H1 (cell line): ENCODE results near the gene ARF4. TPM values are rescaled to one million over a fixed set of nuclear protein-coding genes. Genes with fewer than 3 reads are reported as not detected.

ENCODE experiments used
- CTCF ChIA-PET: fragments of 300-600 bp; sonication (Branson Sonifier 250); formaldehyde crosslinking; loops from one replicate; lab custom pipeline; 2021; ENCODE audit not compliant: partially characterized antibody; lab: Charles Lee
- POLR2A ChIA-PET: fragments of 300-600 bp; sonication (Branson Sonifier 250); formaldehyde crosslinking; loops from one replicate; lab custom pipeline; 2021; ENCODE audit warnings: inconsistent platforms; ENCODE audit not compliant: partially characterized antibody; lab: Charles Lee
- DNase-seq, 2 experiments: peaks; one replicate each; pipeline versions ENCODE4 v3.0.0 to v3.0.0-alpha.2; 2010 to 2022; ENCODE audit warnings: low spot score in 2 of 2, low read depth in 1 of 2, mixed read lengths in 1 of 2
- FAIRE-seq: peaks from 2 replicates; lab custom pipeline; 2011; peaks lifted over from hg19 to GRCh38; lab: Jason Lieb, UNC
- H2AFZ ChIP-seq: 2 replicates; pipeline ENCODE4 v1.8.1; 2012; ENCODE audit warnings: low read length, inconsistent platforms
- H2AK5ac ChIP-seq: 2 replicates; pipeline ENCODE4 v1.6.1; 2013; ENCODE audit warnings: low read depth, low read length
- H2BK120ac ChIP-seq: replicated peaks from 2 replicates; pipeline ENCODE3; 2013; ENCODE audit warnings: low read depth, low read length, inconsistent platforms
- H2BK12ac ChIP-seq: 2 replicates; pipeline ENCODE4 v1.6.1; 2013; ENCODE audit warnings: low read depth, low read length
- H2BK15ac ChIP-seq: 2 replicates; pipeline ENCODE4 v1.6.1; 2013; ENCODE audit warnings: low read length
- H2BK20ac ChIP-seq: 2 replicates; pipeline ENCODE4 v1.6.1; 2013; ENCODE audit warnings: low read length
- H2BK5ac ChIP-seq: 2 replicates; pipeline ENCODE4 v1.6.1; 2013; ENCODE audit warnings: low read depth, low read length
- H3K14ac ChIP-seq: 2 replicates; pipeline ENCODE4 v1.6.1; 2013; ENCODE audit warnings: inconsistent platforms; ENCODE audit not compliant: insufficient read length
- H3K18ac ChIP-seq: 2 replicates; pipeline ENCODE4 v1.6.1; 2013; ENCODE audit warnings: low read length; ENCODE audit errors: extremely low read depth
- H3K23ac ChIP-seq: 2 replicates; pipeline ENCODE4 v1.6.1; 2013; ENCODE audit warnings: inconsistent platforms; ENCODE audit not compliant: insufficient read length
- H3K23me2 ChIP-seq: 2 replicates; pipeline ENCODE4 v1.6.1; 2013; ENCODE audit warnings: low read depth, low read length
- H3K27ac ChIP-seq: 2 replicates; pipeline ENCODE4 v1.6.1; 2011; ENCODE audit warnings: low read depth, low read length, inconsistent platforms
- H3K27me3 ChIP-seq, 4 experiments: replicated peaks in 1 of 4; 1 replicate in 1 of 4; 2 replicates in 3 of 4; pipeline versions ENCODE4 v1.6.1 to v1.8.1; 2011 to 2013; ENCODE audit warnings: low read length in 3 of 4, mild to moderate bottlenecking in 3 of 4, inconsistent platforms in 2 of 4, mixed read lengths in 2 of 4, moderate library complexity in 1 of 4; ENCODE audit not compliant: control insufficient read depth in 3 of 4, insufficient read depth in 3 of 4; ENCODE audit errors: extremely low read depth in 1 of 4
- H3K36me3 ChIP-seq, 4 experiments: 2 replicates each; pipeline versions ENCODE4 v1.6.1 to v1.8.1; 2011 to 2013; ENCODE audit warnings: mild to moderate bottlenecking in 4 of 4, low read length in 3 of 4, moderate library complexity in 2 of 4, control low read depth in 1 of 4, inconsistent platforms in 1 of 4; ENCODE audit not compliant: insufficient read depth in 4 of 4, control insufficient read depth in 2 of 4
- H3K4ac ChIP-seq: replicated peaks from 2 replicates; pipeline ENCODE3; 2013; ENCODE audit warnings: low read length, low read depth, mixed read lengths, inconsistent platforms; ENCODE audit not compliant: insufficient read length
- H3K4me1 ChIP-seq, 4 experiments: replicated peaks in 1 of 4; 1 replicate in 1 of 4; 2 replicates in 3 of 4; pipeline versions ENCODE4 v1.6.1 to v1.8.1; 2011 to 2013; ENCODE audit warnings: low read length in 3 of 4, inconsistent platforms in 2 of 4, mixed read lengths in 1 of 4; ENCODE audit not compliant: insufficient read depth in 4 of 4, control insufficient read depth in 3 of 4
- H3K4me2 ChIP-seq, 2 experiments: 2 replicates each; pipeline versions ENCODE4 v1.6.1 to v1.8.1; 2011 to 2013; ENCODE audit warnings: low read depth in 2 of 2, low read length in 2 of 2, control low read depth in 1 of 2, inconsistent platforms in 1 of 2, mild to moderate bottlenecking in 1 of 2; ENCODE audit not compliant: insufficient read depth in 1 of 2
- H3K4me3 ChIP-seq, 4 experiments: fragments of 200-600, 300-600 bp in 1 of 4; sonication (generic), shearing (Covaris generic), sonication (Bioruptor Twin) in 1 of 4; 2 replicates each; pipeline versions ENCODE4 v1.5.1 to v1.8.1; 2011 to 2016; ENCODE audit warnings: low read length in 4 of 4, low read depth in 3 of 4, control low read depth in 2 of 4, inconsistent platforms in 2 of 4, mild to moderate bottlenecking in 2 of 4, mixed read lengths in 1 of 4, moderate library complexity in 1 of 4; ENCODE audit not compliant: insufficient read depth in 2 of 4; ENCODE audit errors: extremely low read depth in 1 of 4
- H3K56ac ChIP-seq: replicated peaks from 2 replicates; pipeline ENCODE3; 2013; ENCODE audit warnings: low read depth, mild to moderate bottlenecking, mixed read lengths, low read length, inconsistent platforms; ENCODE audit not compliant: insufficient read length
- H3K79me1 ChIP-seq: 2 replicates; pipeline ENCODE4 v1.6.1; 2013; ENCODE audit warnings: low read depth, low read length, control low read depth
- H3K79me2 ChIP-seq, 2 experiments: 2 replicates each; pipeline versions ENCODE4 v1.6.1 to v1.8.1; 2012 to 2013; ENCODE audit warnings: low read length in 2 of 2, mild to moderate bottlenecking in 2 of 2, inconsistent platforms in 1 of 2; ENCODE audit not compliant: insufficient read depth in 2 of 2, control insufficient read depth in 1 of 2
- H3K9ac ChIP-seq, 4 experiments: replicated peaks in 1 of 4; 1 replicate in 1 of 4; 2 replicates in 3 of 4; pipeline versions ENCODE4 v1.6.1 to v1.8.1; 2011 to 2013; ENCODE audit warnings: low read depth in 3 of 4, low read length in 3 of 4, control low read depth in 2 of 4, mild to moderate bottlenecking in 2 of 4, moderate library complexity in 2 of 4, inconsistent platforms in 1 of 4; ENCODE audit errors: extremely low read depth in 1 of 4
- H3K9me3 ChIP-seq, 2 experiments: 2 replicates each; pipeline versions ENCODE4 v1.6.1 to v1.8.1; 2012 to 2013; ENCODE audit warnings: mild to moderate bottlenecking in 2 of 2, moderate library complexity in 2 of 2, control low read depth in 1 of 2, inconsistent platforms in 1 of 2, low read depth in 1 of 2, low read length in 1 of 2, mixed read lengths in 1 of 2; ENCODE audit not compliant: insufficient read depth in 2 of 2
- H4K20me1 ChIP-seq, 2 experiments: replicated peaks in 1 of 2; 2 replicates each; pipeline versions ENCODE3 to v1.8.1; 2011 to 2013; ENCODE audit warnings: inconsistent platforms in 2 of 2, low read length in 2 of 2, mild to moderate bottlenecking in 1 of 2; ENCODE audit not compliant: insufficient read depth in 2 of 2, control insufficient read depth in 1 of 2
- H4K5ac ChIP-seq: 2 replicates; pipeline ENCODE4 v1.6.1; 2013; ENCODE audit warnings: low read length, low read depth, mixed read lengths, inconsistent platforms; ENCODE audit not compliant: insufficient read length
- H4K8ac ChIP-seq: 2 replicates; pipeline ENCODE4 v1.8.0; 2013; ENCODE audit warnings: mild to moderate bottlenecking, moderate library complexity, low read length, inconsistent platforms; ENCODE audit not compliant: insufficient read depth; ENCODE audit errors: extremely low read depth
- H4K91ac ChIP-seq: replicated peaks from 2 replicates; pipeline ENCODE3; 2013; ENCODE audit warnings: low read length, mixed read lengths, inconsistent platforms; ENCODE audit not compliant: insufficient read length
- BRCA1 ChIP-seq: IDR thresholded peaks from 2 replicates; pipeline ENCODE4 v1.6.1; 2012; ENCODE audit warnings: low read depth, low read length, improper control_type of control experiment
- PHF8 ChIP-seq: fragments of 200-600 bp; sonication (generic); conservative IDR thresholded peaks from 2 replicates; pipeline ENCODE4 v1.7.1; 2012; ENCODE audit warnings: low read depth, mild to moderate bottlenecking, inconsistent platforms, low read length, moderate library complexity
- SRF ChIP-seq: IDR thresholded peaks from 2 replicates; pipeline ENCODE4 v1.6.1; 2011; ENCODE audit warnings: mild to moderate bottlenecking, low read depth, low read length, moderate library complexity
- ZNF274 ChIP-seq: IDR thresholded peaks from 2 replicates; pipeline ENCODE4 v1.7.0; 2012; ENCODE audit warnings: low read length, borderline replicate concordance; ENCODE audit errors: extremely low read depth
- WGBS, 2 experiments: shearing (Covaris generic) in 1 of 2; methylation state at CpG; one replicate each; pipeline versions ENCODE4 v1.1.6 to v1.1.7; 2013 to 2015; ENCODE audit warnings: low lambda C conversion rate in 2 of 2, mixed read lengths in 2 of 2, inconsistent platforms in 1 of 2, low coverage in 1 of 2, missing lambda C conversion rate in 1 of 2; ENCODE audit not compliant: insufficient replicate concordance in 2 of 2, insufficient coverage in 1 of 2, insufficient read length in 1 of 2; ENCODE audit errors: extremely low coverage in 1 of 2, missing lambda C conversion rate in 1 of 2; 5-methylcytosine and 5-hydroxymethylcytosine counted together
- polyA plus RNA-seq, 7 experiments: library from polyadenylated mRNA; depleted of rRNA in 3 of 7; stranded (reverse) in 5 of 7; unstranded in 2 of 7; fragments of >200 nt in 5 of 7; fragments of 200-250 nt in 2 of 7; gene quantifications; 1 replicate in 5 of 7; 2 replicates in 1 of 7; 4 replicates in 1 of 7; pipeline versions ENCODE4 v1.2.1 to v1.2.3, GENCODE V29; 2011 to 2013; ENCODE audit warnings: missing spikeins in 2 of 7, mixed read lengths in 2 of 7
- total RNA-seq: library from RNA; stranded (reverse); fragmentation: NEBNext Ultra II Directional; extraction: Animal tissue kit (Norgen Biotek cat#: 25700); gene quantifications from 2 replicates; pipeline ENCODE4 v1.2.1, GENCODE V29; 2021

The ARF4 gene
- total and polyA plus RNA-seq, 2 of the 8 experiments (the other 6 are each of a cell fraction or from before 2014, with no cell fraction given), result 138 to 165 TPM

- POLR2A ChIA-PET, result no interaction called here
- CTCF ChIA-PET, result no interaction called here
- Histone ChIP-seq H2BK5ac (no peak overlapping the region), H2BK120ac (no peak overlapping the region), H3K18ac (no peak overlapping the region), H3K27ac (no peak overlapping the region), H3K36me3 (no peaks in the 10 kb centered on the region), H4K8ac (no peak overlapping the region), H3K79me1 (no peaks in the 10 kb centered on the region), H3K9ac (no peak overlapping the region), H3K4me1 (no peaks in the 10 kb centered on the region), H3K27me3 (no peaks in the 10 kb centered on the region), H2AFZ (no peak overlapping the region), H4K5ac (no peak overlapping the region), H3K9me3 (no peaks in the 10 kb centered on the region), H2BK15ac (no peak overlapping the region), H3K56ac (no peak overlapping the region), H3K14ac (no peak overlapping the region), H3K79me2 (no peaks in the 10 kb centered on the region), H4K20me1 (no peaks in the 10 kb centered on the region), H2AK5ac (no peak overlapping the region), H2BK20ac (no peak overlapping the region), H3K23ac (no peak overlapping the region), H3K23me2 (no peaks in the 10 kb centered on the region), H4K91ac (no peak overlapping the region), H3K4me3 (no peak overlapping the region), H2BK12ac (no peak overlapping the region), H3K4ac (no peak overlapping the region), H3K4me2 (no peak overlapping the region)
- no peak for DNase-seq
- WGBS, 2 experiments, result 89% methylated on average over 2 of the region's 2 CpGs; no CpG with 5 or more reads in 1 of the 2 experiments
- no peak for FAIRE-seq
- TF ChIP-seq ZNF274, result no peak
- TF ChIP-seq PHF8, result no peak
- no peak for TF ChIP-seq SRF
- TF ChIP-seq BRCA1, result no peak
Measured at GRCh38 chr3:57604971-57605370, 7.8 kb upstream of the ARF4 start.
